ENCODE data around the gene UNKL.
A peak's percentile ranks its signal among the peaks of the same experiment; 100 is the strongest.

The UNKL gene

DNA sequence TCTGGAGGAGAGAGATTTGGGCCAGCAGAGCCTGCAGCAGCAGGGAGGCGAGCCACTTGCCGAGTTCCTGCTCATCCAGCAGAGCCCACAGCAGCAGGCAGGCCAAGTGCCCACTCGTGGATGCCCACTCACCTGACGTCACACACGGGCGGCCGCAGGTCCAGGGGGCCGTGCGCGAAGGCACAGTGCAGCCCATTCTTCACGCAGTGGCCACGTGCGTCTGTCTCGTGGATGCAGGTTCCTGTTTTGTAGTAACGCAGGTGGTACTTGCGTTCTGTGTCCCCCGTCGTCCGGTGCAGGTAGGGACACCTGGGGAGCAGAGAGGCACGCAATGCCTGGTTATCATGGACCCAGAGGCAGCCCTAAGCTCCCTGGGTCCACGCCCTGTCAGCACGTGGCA lies 11.5 kb downstream of the UNKL start:
- DNase-seq (ENCODE audit: low read depth in 1 of 2, low spot score in 1 of 2): no peak

DNA sequence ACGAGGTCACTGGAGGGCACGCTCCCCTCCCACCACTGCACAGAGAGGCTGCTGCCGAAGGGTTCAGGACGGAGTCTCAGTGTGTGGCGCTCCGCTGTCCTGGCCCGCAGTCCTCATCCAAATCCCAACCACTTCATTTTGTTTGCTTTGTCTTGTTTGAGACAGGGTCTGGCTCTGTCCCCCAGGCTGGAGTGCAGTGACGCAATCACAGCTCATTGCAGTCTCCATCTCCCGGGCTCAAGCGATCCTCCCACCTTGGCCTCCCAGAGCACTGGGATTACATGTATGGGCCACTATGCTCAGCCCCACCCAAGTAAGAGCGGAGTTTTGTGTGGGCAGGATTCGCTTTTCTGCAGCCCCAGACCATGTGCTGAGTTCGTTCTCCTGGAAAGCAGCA lies 12.7 kb downstream of the UNKL start:
- DNase-seq (ENCODE audit: low read depth in 1 of 2, low spot score in 1 of 2): no peak

DNA sequence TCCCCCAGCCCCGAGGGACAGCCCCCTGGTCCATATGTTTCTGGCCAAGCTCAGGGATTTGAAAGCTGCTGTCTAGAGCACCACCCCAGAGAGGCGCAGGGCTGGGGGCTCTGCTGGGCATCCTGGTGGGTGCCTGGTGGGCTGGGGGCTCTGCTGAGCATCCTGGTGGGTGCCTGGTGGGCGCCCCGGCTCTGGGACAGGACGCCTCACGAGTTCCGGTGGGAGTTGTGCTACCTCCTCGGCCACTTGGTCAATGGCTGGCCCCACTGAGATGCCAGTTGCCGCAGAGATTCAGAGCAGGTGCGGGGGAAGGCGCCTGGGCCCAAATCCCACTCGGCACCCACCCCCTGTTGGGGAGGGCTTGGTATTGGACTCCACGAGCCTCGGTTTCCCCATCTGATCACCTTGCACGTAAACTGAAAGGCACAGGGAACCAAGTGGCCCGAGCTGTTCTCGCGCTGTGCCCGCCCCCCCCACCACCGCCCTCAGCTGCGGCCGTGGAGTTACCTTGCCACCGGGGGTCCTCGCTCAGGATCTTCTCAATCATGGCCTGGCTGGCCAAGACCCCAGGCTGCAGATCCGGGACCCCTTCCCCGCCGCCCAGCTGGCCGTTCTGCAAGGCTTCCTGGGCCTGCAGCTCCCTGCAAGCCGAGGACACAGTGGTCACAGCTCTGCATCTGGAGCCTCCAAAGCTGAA lies 13.3 kb downstream of the UNKL start:
- no peak for DNase-seq (ENCODE audit: low read depth in 1 of 2, low spot score in 1 of 2)

DNA sequence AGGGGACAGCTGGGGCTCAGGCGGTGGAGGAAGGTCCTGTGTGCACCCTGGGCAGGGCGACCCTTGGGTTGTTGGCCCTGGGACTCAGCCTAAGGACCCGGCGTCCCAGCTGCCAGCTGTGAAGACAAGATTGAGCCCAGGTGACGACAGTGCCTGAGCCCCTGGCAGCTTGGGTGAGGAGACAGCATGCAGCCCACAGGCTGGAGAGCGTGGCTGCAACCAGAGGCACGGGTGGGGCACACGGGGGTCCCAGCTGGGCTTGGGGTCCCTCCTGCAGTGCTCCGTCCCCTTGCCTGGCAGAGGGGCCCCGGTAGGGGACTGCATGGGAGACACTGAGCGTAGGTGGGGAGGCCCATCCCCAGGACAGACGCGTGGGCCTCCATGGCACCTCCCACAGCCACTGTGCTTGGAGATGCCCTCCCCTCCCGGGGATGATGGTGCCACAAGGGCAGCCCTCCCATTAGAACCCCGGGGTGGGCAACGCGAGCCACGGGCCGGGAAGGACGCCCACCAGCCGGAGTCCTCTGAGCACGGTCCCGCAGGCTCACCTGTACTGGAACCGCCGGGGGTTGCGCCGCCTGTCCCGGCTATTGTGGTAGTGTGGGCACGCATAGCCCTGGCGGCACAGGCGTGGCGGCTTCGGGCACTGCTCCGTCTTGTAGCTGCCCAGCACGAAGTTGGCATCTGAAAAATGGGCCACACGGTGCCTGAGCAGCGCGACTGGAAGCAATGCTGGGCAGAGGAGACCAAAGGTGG lies 15.5 kb downstream of the UNKL start:
- no peak for DNase-seq (ENCODE audit: low read depth in 1 of 2, low spot score in 1 of 2)

DNA sequence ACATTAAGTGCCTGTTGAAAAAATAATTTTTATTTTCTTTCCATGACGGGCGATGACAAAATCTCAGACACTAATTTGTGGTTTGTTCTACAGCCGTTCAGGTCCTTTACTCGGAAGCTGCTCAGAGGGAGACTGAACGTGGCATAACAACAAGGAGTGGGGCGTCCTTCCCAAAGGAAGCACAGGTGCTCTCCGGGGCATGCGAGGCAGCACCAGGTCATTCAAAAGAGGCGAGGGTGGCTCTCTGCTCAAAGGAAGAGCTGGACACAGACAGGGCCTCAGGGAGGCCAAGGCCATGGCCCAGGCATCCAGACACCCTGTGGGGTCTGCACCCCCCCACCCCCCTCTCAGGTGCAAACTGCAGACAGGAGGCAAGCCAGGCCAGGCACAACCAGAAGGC lies 16.2 kb downstream of the UNKL start:
- no peak for DNase-seq (ENCODE audit: low read depth in 1 of 2, low spot score in 1 of 2)

DNA sequence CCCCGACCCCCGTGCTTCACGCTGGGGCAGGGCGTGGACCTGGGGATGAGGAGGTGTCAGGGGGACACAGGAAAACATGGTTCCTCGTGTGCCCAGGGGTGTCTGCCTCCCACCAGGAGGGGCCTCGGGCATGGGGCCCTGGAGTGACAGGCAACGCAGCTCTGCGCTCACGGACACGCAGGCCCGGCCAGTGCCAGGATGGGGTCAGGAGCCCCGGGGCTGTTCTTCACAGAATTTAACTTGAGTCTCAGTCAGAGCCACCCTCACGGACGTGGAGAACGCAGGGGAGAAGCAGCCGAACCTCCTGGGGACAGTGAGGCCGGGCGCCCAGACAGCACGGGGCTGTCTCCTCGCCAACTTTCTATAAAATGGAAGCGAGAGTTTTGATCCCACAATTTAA lies 16.7 kb downstream of the UNKL start:
- no peak for DNase-seq (ENCODE audit: low read depth in 1 of 2, low spot score in 1 of 2)

DNA sequence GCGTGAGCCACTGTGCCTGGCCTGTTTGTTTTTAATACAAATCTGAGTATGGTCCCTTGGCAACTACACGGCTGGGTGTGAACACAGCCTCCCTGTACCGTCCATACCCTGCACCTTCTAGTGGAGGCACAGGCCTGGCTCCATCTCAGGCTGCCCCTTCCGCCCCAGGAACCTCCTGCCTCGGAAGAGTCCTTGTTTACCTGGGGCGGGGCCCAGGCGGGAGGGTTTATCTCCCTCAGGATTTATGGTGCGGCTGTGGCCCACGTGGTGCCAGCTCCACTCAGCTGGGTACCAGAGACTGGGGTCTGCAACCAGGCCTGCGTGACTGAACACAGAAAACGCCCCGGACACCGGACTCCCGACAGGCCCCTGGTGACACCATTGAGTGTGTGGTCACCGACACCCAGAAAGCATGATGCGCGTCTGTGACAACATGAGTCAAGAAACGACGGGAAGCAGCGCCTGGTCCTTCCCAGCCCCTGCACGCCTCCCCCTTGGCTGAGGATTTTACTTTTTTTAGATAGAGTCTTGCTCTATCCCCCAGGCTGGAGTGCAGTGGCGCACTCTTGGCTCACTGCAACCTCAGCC lies 19.0 kb downstream of the UNKL start:
- no peak for DNase-seq (ENCODE audit: low read depth in 1 of 2, low spot score in 1 of 2)

DNA sequence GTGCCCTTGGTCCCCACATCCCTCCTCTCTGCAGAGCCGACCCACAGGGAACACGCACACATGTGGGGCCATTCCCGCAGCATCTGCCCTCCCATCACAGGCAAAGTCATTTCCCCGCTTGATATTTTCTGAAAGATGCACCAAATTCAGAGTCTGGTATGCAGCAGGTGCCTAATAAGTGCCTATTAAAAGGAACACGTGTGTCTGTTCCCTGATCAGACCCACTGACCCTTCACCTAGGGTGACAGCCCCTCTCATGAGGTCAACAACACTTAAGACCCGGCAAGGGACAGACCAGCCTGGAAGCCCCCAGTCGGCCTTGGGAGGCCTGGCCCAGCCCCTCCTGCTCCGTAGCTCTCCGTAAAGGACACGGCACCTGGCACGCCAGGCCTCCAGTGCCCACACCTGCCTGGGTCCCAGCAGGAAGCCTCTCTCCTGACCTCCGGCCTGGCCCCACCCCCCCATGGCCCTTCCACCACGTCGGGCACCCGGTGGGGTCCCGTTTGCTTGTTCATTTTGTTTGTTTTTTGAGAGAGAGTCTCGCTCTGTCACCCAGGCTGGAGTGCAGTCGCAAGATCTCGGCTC lies 20.0 kb downstream of the UNKL start:
- no peak for DNase-seq (ENCODE audit: low read depth in 1 of 2, low spot score in 1 of 2)

DNA sequence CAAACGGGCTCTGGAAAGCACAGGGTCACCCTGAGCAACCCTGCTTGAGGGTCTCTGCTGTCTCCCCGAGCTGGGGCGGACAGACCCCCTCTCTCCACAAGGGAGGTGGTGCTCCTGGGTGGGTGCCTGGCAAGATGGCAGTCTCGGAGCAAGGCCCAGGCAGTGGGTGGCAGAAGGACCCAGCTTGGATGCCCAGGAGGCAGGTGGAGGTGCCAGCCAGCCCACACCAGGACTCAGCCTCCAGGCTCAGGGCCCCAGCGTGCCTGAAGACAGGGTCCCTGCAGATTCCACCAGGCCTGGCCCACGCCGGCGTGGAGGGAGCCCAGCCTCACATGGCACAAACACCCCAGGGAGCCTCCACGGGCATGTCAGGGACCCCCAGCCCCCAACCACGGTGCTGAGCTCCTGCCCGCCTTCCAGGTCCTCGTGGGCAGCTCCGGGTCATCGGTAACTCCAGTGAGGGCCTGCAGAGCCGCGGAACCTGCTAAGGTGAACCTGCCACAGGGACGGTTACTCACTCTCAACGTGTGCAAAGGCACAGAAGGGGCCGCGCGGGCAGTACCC lies 20.8 kb downstream of the UNKL start:
- no peak for DNase-seq (ENCODE audit: low read depth in 1 of 2, low spot score in 1 of 2)

DNA sequence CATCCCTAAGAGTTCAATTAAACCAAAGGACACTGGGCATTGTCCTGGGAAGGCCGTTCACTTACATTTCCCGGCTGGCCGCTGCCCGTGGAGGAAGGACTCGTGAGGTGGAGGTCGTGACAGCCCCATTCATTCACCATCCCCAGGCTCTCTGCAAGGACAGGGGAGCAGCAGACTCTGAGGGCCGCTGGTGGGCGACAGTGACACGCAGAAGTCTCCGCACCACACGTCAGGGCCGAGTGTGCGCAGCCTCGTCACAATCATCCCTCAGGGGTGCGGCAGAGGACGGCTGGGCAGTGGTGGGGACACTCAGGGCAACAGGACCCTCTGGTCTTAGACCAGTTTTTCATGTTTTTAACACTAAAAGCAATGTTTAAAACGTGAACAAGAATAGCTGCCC lies 21.7 kb downstream of the UNKL start:
- DNase-seq (ENCODE audit: low read depth in 1 of 2, low spot score in 1 of 2): no peak

DNA sequence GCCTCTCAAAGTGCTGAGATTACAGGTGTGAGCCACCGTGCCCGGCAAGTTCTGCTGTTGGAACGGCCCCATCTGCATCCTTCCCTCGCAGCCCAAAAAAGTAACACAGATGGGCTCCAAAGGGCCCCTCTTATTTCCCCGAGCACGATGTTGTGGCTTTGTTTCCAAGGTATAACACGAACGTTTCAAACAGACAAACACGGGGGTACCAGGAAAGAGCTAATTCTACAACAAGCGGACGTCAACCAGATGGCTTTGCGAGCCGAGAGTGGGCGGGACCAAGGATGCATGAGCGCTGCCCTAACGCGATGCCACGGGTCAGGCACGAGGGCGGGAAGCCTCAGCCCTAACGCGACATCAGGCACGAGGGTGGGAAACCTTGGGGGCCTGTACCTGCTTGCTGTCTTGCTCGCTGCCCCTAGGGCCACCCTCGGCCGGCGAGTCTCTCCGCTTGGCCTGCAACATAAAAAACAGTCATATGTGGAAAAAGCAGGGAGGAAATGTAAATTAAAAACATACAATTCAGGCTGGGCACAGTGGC lies 24.2 kb downstream of the UNKL start:
- DNase-seq (ENCODE audit: low read depth in 1 of 2, low spot score in 1 of 2): no peak

DNA sequence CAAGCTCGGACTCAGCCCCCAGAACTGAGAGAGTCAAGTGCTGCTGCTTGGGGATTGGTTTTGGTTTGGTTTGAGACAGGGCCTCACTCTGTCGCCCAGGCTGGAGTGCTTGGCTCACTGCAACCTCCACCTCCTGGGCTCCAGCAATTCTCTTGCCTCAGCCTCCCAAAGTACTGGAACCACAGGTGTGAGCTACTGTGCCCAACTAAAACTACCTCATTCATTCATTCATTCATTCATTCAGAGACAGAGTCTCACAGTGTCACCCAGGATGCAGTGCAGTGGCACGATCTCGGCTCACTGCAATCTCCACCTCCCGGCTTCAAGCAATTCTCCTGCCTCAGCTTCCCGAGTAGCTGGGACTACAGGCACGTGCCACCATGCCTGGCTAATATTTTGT lies 24.7 kb downstream of the UNKL start:
- no peak for DNase-seq (ENCODE audit: low read depth in 1 of 2, low spot score in 1 of 2)

DNA sequence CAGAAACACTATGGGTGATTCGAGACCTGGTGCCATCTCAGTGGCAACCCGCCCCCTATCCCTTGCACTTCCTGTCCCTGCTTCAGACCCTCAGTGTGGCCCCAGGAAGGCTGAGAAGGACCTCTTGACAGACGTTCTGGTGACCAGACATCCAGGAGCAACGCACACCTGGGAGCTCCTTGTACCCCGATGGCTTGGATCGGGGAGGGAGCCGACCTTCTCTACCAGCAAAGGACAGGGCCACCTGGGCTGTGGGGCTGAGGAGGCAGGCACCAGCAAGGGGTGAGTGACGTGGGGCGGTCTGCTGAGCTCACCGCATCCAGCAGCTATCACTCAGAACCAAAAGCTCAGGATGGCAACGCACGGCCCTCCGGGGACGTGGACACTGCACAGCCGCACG lies 27.2 kb downstream of the UNKL start:
- DNase-seq (ENCODE audit: low read depth in 1 of 2, low spot score in 1 of 2): no peak

DNA sequence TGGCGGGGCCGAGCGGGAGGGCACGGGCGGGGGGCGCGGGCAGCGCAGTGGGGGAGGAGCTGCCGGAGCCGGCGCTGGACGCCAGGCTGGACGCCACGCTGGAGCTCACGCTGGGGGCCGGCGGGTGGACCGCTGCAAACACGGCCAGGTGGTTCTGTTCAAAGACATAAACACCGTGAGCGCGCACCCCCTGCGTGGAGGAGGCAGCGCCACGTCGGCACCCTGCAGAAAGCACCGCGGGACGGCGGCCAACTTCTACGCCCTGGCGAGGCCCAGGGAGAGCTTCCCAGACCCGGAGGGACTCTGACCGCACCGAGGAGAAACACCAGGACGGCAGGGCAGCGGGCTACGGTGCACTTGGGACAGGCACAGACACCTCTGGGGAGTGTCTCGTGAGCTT lies 29.3 kb downstream of the UNKL start:
- DNase-seq (ENCODE audit: low read depth in 1 of 2, low spot score in 1 of 2): no peak

DNA sequence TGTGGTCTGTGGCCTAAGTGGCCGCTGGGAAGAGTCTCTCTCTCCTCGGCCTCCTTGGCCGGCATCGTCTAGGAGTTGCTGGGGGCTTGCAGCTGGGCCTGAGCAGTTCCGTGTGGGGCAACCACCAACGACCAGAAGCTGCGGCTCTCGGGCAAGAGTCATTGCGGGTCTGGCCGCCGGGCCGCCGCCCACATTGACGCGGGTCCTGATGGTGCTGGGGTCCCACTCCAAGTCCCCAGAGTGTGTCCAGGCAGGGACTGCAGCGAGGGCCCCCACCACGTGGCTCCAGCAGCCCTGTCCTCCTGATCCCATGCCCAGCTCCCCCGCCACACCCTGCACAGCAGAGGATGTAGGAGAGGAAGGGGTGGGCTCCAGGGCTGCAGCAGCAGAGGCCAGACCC lies 30.9 kb downstream of the UNKL start:
- DNase-seq (ENCODE audit: low read depth in 1 of 2, low spot score in 1 of 2): no peak

DNA sequence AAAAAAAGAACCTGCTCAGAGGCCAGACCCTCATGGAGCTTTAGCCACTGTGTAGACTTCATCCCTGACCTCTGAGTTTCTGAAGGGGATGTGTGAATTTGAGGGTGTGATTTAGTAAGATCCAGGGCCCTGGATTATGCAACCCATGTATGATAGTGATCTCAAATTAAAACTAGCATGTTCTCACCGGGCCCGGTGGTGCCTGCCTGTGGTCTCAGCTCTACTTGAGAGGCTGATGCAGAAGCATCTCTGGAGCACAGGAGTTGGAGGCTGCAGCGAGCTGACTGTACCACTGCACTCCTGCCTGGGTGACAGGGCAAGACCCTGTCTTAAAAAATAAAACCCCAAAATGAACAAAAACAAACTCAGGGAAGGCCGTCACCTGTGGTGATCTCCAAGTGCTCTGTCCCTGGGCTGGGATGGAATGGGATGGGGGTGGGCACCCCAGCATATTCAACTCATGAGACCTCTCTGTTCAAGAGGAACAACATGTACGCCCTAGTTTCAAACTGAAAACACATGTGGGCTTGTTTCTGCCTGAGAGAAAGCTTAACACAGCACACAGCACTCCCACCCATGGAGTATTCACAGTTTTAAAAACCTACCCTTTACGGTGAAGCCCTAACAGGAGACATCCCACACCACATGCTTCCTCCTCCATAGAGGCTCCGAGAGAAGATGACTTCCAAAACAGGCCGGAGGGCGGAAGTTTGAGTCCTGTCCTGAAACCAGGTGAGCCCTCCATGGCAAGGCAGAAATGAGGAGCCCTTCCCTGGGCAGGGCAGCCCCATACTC lies 32.7 kb downstream of the UNKL start:
- no peak for DNase-seq (ENCODE audit: low read depth in 1 of 2, low spot score in 1 of 2)

DNA sequence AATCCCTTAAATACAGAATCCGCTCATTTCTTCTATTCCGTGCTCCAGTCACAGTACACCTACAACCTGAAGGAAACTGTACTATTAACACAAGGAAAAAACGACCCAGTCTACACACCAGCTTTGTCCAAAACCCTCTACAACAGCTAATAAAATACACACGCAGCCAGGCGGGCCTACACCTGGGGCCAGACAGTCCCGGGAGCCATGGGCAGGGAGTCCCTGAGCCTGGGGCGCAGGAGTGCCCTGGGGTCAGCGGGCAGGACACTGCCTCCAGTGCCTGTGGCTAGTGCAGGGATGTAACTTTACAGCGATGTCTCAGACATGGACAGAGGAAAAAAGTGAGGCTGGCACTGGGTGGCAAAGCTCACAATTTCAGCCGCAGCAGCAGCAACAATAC lies 34.3 kb downstream of the UNKL start:
- DNase-seq (ENCODE audit: low read depth in 1 of 2, low spot score in 1 of 2): no peak

DNA sequence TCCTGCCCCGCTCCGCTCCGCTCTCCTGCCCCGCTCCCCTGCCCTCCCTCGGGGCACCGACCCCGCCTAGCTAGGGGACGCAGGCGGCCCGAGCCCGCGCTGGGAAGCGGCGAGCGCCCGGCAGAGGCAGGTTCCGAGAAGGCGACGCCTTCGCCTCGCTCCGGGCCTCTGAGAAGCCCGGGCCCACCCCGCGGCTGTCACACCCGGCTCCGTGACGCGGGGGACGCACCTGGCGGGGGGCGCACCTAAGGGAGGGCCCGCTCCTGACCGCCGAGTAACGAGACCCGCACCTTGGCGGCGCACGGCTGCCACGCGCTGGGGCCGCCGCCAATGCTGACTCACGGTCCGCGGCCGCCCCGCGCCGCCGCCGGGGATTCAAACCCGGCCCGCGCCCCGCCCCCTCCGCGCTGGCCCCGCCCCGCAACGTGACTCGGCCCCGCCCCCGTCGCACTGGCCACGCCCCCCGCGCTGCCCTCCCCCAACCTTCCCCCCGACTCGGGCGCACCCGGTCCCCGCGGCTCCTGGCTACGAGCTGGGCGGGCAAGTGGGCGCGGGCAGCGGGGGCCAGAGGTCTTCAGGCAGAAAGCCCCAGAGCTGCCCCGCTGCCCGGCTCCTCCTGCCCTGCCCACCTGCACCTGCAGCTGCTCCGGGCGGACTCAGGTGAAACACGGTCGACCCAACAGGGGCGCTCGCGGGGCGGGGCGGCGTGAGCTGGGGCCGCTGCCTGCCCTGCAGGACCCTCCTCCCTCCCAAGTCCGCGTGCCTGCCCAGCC lies 35.0 kb downstream of the UNKL start:
- DNase-seq (ENCODE audit: low read depth in 1 of 2, low spot score in 1 of 2): peak; percentile 61 to 65

DNA sequence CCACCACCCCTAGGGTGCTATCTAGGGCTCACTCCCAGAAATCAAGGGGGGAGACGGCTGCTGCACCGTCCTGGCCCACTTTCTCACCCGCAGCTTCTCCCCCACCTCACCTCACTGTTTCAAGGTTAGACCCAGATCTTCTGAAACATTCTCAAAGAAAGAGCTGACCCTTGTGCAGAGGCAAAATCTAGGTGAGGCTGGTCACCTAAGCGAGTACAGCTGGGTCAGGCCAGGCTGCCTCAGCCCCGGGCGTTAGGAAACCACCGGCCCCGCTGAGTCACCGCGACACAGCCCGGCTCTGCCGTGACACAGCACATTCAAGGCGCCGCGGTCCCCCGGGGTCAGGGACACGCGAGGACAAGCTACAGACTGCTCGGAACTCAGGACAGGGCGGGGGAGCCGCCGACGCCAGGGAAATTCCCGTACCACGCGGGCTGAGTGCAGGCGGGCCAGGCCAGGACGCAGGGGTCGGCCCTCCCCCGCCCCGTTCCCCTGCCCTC lies 35.6 kb downstream of the UNKL start:
- peak; percentile 52 to 55 for DNase-seq (ENCODE audit: low read depth in 1 of 2, low spot score in 1 of 2)
